Ramos (cell line): ENCODE measurements around the gene ZNF496.
"Not testable (repeated sequence)": the region's sequence is repeated elsewhere in the genome, so short reads cannot be mapped to it uniquely, and the experiment has no call there.

ENCODE experiments used
- in situ Hi-C: fragments of 300-500 bp; cut with MboI; formaldehyde crosslinking; loops from one replicate; pipeline ENCODE4 v1.14.3; 2022; ENCODE audit warnings: low sequenced_read_pairs; ENCODE audit not compliant: unreplicated experiment

Gene ZNF496

DNA sequence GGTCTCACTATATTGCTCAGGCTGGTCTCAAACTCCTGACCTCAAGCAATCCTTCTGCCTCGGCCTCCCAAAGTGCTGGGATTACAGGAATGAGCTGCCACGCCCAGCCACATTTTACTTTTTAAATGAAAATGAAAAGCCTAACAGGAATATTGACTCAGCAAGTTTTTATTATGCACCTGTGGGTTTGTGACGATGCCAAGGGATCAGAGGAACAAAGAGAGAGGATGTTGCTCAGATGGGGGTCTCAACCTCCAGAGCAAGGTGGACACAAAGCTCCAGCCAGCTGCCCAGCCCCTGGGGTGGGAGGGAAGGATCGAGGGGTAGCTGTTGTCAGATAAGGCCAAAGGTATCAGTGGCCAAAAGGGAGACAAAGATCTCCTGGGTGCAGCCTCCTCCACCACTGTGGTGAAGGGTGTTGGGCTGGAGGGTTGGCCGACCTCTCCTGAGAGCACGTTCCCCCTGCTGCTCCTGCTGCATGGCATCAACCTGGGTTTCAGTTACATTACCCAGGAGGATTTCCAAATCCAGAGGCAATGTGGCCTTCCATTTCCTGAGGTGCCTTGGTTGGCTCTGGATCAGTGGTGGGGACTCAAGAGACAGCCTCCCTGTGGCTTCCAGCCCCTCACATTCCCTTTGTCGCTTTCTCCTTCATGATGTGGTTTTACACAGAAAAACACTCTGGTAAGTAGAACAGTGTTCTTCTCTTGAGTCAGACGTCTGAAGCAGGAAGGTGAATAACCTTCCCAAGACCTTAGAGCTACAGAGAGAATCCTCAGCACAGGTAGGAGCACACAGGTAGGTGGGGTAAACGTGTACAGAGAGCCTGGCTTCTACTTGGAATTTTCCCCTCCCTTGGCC is 34.2 kb downstream of the ZNF496 start:
- in situ Hi-C loops: no loop called here

DNA sequence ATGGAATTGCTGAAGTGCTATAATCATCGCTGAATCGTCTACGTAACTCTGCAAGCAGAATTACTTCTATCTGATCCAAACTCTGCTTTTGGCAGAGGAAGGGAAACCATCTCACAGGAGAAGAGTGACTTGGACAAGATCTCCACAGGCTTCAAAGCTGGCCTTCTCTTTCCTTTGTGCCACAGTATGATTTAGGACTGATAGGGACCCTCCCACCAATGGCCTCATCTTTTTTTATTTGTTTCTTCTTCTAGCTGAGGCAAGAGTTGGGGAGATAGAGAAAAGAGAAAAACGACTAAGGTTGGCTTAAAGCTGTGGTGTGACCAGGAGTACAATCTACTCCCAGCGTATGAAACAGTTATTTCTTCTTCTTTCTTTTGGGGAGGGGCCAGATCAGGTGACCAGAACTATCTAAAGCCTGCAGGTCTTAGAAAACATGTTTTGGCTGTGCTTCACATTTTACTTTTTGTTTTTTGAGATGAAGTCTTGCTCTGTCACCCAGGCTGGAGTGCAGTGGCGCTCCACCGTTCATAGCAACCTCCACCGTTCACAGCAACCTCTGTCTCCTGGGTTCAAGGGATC is 35.0 kb downstream of the ZNF496 start:
- in situ Hi-C loops: no loop called here

DNA sequence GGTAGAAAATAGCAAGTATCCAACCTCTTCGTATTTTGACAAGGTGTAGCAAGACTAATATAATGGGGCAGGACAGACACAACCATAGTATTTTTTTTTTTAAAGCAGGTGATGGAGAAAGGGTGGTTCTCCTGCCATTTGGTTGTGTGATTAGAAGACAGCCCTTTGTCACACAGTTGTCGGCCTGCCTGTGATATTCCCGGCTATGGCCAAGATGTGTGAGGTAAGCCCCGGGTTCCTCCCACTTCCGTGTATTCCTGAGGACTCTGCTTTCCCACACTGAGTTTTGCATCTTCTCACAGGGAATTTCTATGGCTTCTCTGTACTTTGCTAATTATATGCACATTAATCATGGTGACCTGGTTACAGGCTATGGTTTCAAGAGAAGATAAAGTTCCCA is 35.9 kb downstream of the ZNF496 start:
- in situ Hi-C loops: no loop called here

DNA sequence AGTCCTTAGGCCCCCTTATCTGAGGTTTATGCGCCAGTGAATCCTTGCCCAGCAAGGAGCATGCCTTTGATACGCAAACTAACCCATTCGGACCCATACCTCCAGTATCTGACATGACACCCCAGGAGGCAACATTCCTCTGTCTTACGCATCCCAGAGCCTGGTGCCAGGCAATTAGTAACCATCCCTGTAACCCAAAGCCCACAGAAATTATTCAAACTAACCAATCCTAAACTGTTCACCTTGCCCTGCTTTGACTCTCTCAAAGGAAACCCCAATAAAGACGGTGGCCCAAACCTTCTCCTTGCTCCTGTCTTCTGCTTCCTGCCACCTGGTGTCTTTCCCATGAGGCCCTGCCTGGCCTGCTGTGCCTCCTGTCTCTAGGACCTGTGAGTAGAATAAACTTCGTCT is 36.4 kb downstream of the ZNF496 start:
- in situ Hi-C loops: no loop called here

DNA sequence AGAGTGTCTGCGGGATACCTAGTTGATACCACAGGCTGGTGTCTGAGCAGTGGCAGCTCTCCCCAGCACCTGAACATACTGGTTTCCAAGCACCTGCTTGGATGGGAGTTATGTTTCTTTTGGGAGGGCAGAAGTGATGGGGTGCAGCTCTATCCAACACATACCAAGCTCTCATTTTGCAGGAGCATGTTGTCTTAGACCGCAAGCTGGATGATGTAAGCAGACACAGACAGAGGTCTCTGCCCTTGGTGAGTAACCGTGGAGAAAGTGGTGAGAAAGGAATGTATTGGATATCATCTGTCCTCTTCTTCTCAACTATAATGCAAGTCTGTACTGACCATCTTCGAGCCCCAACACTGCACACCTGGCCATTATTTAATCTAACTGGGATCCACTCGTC is 37.4 kb downstream of the ZNF496 start:
- in situ Hi-C loops: no loop called here

DNA sequence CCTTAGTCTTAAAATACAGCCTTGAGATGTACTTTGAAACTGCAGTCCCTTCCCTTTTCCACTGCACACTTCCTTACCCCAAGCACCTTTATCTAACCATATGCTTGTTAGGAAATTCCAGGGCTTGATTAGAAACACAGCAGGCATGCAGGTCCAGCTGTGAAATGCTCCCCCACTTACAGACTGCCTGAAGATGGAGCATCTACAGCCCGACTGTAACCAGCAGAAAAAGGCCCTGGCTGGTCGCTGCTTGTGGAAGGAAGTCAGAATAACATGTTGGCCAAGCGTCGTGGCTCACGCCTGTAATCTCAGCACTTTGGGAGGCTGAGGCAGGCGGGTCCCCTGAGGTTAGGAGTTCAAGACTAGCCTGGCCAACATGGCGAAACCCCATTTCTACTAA is 38.6 kb downstream of the ZNF496 start:
- in situ Hi-C loops: no loop called here

DNA sequence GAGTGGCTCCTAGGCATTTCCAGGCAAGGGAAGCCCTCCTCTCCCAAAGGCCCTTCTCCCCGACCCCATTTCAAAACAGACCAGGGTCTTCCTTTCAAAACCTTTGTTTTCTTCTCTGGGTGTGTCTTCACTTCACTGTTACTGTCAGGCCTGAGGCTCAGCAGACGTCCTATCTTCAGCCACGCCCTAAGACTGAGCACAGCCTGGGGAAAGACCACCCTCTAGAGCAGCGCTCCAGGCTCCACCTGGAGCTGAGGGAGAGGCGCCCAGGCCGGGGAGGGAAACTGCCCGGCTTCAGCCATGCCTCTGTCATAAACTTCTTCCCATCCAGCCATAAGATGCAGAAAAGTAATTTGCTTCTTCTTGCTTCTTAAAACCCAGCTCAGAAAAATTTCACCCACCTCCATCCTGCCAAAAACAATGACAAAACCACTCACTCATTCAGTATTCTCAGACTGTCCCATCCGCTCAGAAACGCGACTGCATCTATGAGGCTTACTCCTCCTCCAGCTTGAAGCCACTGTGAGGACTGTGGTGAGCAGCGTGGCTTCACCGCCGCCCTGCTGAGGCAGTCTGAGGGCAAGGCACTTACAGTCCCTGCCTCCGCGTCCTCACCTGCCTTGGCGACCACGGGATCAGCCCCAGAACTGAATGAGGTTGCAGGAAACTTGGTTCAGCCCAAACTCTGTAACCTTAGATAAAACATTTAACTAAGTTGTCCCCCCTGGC is 39.7 kb downstream of the ZNF496 start:
- in situ Hi-C loops: no loop called here

DNA sequence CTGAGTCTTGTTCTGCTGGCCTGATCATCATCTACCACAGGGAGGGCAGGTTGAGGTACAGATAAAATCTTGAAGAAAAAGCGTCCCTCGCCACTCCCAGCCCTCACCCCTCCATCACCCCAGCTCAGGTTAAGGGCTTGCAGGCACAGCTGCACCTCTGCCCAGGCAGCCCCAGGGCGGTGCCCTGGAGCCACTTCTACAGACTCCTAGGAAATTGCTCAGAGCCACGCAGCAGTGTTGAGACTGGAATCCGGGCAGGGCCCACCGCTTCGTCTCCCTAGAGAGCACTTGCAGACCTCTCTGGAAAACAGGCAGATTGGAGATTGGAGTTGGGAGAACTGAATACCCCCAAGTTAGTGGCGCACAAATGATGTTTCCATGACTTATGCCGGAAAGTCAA is 40.5 kb downstream of the ZNF496 start:
- in situ Hi-C loops: no loop called here

DNA sequence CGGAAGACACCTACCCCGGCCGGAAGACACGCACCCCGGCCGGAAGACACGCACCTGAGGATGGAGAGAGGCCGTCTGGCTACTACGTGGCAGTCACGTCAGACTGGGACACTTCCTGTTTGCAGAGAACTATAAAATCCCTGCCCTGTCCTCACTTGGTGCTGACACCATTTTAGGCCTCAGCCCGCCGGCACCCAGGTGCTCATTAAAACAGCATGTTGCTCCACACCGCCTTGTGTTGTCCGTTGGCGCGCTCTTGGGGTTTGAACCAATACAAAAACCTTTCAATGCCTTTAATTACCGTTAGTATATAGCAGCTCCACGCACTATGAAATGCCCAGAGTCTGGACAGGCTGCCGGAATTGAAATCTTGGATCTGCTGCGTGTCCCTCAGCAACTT is 41.1 kb downstream of the ZNF496 start:
- in situ Hi-C loops: no loop called here

DNA sequence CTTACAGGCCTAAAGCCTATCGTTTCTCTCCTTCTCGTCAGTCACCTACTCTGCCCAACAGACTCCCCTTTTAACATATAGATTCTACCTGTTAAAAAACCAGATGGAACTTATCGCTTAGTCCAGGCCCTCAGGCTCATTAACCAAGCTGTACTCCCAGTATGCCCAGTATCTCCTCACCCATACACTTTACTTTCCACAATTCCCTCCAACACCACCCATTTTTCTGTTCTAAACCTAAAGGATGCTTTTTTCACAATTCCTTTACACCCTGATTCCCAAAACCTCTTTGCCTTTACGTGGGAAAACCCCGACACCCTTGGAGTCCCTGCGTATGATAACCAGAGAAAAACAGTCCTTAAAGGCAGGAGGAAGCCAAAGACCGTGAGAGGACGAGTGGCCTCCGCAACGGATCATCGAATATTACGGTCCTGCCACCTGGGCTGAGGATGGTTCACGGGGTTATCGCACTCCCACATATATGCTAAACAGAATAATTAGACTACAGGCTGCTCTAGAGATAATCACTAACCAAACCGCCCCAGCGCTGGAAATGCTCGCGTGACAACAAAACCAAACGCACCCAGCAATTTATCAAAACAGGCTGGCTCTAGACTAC is 42.3 kb downstream of the ZNF496 start:
- in situ Hi-C loops: not testable (repeated sequence)

DNA sequence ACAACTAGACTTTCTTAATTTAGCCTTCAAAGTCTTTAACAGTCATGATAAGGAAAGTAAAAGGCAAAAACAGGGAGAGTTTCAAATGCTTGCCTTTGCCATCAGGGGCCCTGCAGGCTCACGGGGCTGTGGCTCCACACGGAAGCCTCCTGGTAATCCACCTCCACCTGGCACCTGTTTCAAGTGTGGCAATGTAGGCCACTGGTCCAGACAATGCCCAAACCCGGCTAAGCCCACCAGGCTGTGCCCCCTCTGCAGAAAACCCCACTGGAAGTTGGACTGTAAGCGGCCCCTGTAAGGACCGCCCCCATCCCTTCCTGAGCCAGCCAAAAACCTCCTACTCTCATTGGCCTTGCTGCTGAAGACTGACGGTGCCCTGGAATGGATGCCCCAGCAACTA is 43.3 kb downstream of the ZNF496 start:
- in situ Hi-C loops: no loop called here

DNA sequence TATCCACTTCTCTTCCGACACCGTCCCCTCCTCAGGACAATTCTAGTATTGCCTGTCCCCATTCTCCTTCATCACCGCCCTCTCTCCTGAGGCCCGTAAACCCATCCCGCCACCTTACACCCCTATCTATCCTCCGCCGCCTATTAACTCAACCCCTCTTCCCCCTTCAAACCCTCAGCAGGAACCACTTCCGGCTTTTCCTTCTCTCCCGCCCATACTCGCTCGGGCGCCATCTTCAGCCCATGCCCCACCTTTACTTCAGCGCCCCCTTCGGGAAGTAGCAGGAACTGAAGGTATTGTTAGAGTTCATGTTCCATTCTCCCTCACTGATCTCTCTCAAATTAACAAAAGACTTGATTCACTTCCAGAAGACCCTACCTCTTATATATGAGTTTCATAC is 44.2 kb downstream of the ZNF496 start:
- in situ Hi-C loops: no loop called here

DNA sequence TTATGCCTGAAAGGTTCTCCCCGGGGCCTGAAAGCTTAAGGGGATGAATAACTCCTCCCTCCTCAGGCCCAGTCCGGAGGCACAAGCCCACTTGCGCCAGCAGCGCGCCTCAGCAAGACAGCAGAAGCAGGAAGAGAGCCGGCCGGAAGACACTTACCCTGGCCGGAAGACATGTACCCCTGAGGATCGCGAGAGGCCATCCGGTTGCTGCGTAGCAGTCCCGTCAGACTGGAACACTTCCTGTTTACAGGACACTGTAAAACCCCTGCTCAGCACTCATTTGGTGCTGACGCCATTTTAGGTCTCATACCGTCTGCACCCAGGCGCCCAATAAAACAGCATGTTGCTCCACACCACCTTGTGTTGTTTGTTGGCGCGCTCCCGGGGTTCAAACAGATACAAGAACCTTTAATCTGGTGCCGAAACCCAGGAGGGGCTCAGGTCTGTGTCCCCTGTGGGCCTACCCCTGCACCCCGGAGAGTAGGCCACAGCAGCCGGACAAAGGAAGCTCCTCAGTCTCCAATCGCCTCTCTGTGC is 45.5 kb downstream of the ZNF496 start:
- in situ Hi-C loops: no loop called here

DNA sequence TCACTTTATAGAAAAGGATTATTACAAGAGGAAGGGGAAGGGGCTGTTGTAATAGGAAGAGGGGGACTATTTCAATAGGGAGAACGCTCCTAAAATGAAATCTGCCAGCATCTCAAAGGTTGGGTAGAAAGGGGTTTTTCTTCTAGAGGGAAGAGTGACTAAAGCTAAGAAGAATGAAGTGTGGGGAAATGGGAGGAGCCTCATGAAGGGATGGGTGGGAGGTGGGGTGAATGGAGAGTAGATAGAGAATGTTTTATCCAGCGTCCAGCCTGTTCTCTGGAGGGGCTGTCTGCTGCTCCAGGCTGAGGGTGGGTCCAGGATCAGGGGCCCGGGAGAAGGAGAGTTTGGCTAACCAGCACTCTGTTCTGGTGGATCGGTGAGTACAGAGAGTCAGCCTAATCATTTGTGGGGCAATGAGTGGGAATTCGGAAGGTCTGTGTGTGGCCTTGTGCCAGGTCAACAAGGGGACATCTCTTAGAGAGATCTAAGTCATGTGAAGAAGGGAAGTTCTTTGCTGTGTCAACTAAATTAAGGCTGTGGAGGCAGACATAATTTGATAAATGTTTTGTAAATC is 50.6 kb downstream of the ZNF496 start:
- in situ Hi-C loops: no loop called here

DNA sequence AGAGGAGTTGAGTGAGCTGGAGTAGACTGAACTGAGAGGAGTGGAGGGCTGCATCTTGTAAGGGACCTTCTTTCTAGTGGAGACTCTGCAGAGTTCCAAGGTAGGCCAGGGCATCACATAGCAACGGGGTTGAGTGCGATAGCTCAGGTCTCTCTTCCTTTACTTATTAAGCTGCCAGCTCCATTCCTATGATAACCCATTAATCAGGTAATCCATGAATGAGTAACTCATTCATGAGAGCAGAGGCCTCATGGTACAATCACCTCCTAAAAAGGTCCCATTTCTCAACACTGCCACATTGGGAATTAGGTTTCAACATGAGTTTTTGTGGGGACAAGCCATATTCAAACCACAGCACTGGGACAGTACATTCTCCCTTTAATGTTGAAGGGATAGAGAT is 54.5 kb downstream of the ZNF496 start:
- in situ Hi-C loops: no loop called here

DNA sequence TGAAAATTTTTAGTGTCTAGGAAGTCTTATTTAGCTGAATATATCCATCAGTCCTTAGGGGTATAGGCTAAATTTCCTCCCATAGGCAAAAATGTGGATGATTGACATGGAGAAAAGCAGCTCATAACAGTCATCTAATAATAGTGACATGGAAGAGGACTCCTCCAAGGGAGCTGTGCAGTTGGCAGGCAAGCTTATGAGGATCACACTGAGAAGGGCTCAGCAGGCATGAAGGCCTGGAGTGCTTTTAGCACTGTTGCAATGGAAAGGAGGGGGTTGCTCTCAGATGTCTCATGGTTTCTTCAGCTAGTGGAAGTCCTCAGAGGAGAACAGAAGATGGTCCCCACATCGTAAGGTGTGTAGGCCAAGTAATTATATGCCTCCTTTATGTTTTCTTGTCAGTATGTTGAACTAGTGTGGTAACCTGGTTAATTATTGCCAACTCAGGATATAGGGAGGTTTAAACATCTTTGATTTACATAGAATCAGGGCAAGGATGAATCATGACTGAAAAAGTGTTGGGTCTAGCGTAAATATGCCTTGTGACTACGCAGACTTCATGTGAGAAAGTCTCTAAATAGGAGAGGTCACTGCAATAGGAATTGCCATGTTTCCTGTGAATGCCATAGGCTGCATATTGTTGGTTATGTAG is 56.9 kb downstream of the ZNF496 start:
- in situ Hi-C loops: no loop called here

DNA sequence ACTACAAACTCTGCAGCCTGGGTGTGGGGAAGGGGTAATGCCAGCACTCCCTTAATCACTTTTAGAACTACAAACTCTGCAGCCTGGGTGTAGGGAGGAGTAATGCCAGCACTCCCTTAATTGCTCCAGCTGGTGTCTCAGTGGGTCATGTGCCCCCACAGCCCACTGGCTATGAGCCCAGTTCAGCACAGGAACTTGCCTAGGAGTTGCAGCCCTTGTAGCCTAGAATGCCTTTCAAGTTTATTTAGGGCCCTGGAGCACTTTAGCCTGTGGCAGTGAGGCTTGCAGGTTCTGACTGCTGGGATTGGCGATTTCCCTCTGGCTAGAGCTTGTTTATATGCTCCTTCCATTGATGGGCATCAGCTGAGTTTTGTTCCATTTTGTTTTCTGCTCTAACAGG is 58.7 kb downstream of the ZNF496 start:
- in situ Hi-C loops: no loop called here

DNA sequence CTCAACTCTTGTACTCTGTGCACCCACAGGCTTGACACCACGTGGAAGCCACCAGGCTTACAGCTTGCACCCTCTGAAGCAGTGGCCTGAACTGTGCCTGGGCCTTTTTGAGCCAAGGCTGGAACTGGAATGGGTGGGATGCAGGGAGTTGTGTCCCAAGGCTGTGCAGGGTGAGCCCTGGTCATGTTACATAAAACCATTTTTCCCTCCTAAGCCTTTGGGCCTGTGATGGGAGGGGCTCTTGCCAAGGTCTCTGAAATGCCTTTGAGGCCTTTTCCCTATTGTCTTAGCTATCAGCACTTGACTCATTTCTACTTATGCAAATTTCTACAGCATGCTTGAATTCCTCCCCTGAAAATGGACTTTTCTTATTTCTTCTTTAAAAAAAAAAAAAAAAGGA is 61.7 kb downstream of the ZNF496 start:
- in situ Hi-C loops: no loop called here

DNA sequence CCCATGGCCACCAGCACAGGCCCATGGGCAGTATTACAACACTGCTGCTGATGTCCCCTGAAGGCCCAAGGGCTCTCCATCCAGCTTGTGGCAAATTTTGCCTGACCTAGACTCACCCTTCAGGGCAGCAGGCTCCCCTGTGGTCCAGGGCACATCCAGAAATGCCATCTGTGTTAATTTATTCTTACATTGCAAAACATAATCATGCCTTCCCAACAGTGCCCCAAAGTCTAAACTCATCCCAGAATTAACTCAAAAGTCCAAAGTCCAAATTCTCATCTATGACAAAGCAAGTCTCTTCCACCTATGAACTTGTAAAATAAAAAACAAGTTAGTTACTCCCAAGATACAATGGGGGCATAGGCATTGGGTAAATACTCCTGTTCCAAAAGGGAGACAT is 62.5 kb downstream of the ZNF496 start:
- in situ Hi-C loops: no loop called here
